ENCODE results near the gene ULK2.

The ULK2 gene

GRCh38 chr17:19780846-19781245 lies 86.9 kb downstream of the ULK2 start:
- TF ChIP-seq, protein P1, sequence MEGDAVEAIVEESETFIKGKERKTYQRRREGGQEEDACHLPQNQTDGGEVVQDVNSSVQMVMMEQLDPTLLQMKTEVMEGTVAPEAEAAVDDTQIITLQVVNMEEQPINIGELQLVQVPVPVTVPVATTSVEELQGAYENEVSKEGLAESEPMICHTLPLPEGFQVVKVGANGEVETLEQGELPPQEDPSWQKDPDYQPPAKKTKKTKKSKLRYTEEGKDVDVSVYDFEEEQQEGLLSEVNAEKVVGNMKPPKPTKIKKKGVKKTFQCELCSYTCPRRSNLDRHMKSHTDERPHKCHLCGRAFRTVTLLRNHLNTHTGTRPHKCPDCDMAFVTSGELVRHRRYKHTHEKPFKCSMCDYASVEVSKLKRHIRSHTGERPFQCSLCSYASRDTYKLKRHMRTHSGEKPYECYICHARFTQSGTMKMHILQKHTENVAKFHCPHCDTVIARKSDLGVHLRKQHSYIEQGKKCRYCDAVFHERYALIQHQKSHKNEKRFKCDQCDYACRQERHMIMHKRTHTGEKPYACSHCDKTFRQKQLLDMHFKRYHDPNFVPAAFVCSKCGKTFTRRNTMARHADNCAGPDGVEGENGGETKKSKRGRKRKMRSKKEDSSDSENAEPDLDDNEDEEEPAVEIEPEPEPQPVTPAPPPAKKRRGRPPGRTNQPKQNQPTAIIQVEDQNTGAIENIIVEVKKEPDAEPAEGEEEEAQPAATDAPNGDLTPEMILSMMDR (conservative IDR thresholded peaks at IDR 0.05) = no peak
- no peak for TF ChIP-seq ZFX (IDR thresholded peaks at IDR 0.05)
- H3K27ac ChIP-seq = no peak overlapping the region; the same call in 1 of the 2 replicates

GRCh38 chr17:19773534-19773933 lies 94.2 kb downstream of the ULK2 start:
- no peak for TF ChIP-seq ZFX (IDR thresholded peaks at IDR 0.05)
- TF ChIP-seq, protein P1 (conservative IDR thresholded peaks at IDR 0.05) = no peak
- no peak overlapping the region for H3K27ac ChIP-seq

GRCh38 chr17:19771971-19772630 lies 95.6 kb downstream of the ULK2 start:
- H3K27ac ChIP-seq = no peak overlapping the region
- TF ChIP-seq, protein P1 (conservative IDR thresholded peaks at IDR 0.05) = no peak
- TF ChIP-seq ZFX (IDR thresholded peaks at IDR 0.05) = no peak

DNA sequence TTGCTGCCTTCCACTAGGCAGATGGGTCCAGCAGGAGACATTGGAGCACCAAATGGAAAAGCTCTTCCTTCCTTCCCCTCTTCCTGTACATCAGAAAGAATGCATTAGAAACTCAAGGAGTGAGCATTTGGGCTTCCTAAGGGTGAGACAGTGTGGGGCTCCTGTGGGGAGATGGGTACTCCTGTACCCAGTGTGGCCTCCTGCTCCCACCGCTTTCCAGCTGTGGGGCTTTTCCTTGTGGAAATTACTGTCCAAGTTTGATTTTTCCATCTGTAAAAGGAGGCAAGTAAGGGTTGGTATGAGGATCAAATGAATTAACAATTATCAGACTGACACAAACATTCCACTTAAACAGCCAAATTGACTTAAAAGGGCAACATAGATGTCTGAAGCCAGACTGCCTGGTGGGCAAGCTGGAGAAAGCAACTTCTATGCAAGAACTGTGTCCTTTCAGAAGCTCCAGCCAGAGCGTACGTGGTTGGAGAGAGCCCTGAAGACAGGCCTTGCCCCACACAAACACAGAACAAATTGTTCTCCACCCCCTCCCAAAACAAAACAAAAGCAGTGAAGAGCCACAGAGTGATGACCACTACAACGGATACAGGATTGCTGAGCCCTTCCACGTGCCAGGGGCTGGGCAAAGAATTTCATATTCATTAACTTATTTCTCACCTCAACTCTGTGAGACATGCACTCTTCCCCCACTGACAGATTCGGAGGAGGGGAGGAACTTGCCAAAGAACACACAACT lies 96.6 kb downstream of the ULK2 start:
- TF ChIP-seq, protein P1 (conservative IDR thresholded peaks at IDR 0.05) = no peak
- no peak for TF ChIP-seq ZFX (IDR thresholded peaks at IDR 0.05)
- no peak overlapping the region for H3K27ac ChIP-seq

- H3K27ac ChIP-seq = no peak overlapping the region
- TF ChIP-seq, protein P1 (conservative IDR thresholded peaks at IDR 0.05) = no peak
- TF ChIP-seq ZFX (IDR thresholded peaks at IDR 0.05) = no peak
These were observed 97.6 kb downstream of the ULK2 start for GRCh38 chr17:19769946-19770652.

GRCh38 chr17:19768046-19768782 lies 99.5 kb downstream of the ULK2 start:
- H3K27ac ChIP-seq = no peak overlapping the region
- TF ChIP-seq, protein P1 (conservative IDR thresholded peaks at IDR 0.05) = no peak
- TF ChIP-seq ZFX (IDR thresholded peaks at IDR 0.05) = no peak
